Naive B cell (primary cell): ENCODE results near the gene SHC1. TPM values are rescaled to one million over a fixed set of nuclear protein-coding genes. Genes with fewer than 3 reads are reported as not detected.

ENCODE experiments used
- polyA plus RNA-seq, 6 donors: library from polyadenylated mRNA; unstranded; fragments of 300-500 nt; fragmentation: Illumina TruSeq; gene quantifications; one replicate each; pipeline ENCODE4 v1.2.3, GENCODE V29; 2021; ENCODE audit warnings: low read depth in 6 of 6

The SHC1 gene
- polyA plus RNA-seq, 6 donors from 2014 or later, result 23.3 to 34.0 (median 26.3) TPM

Other genes with a start within 250 kb of the SHC1 start
- under 1 TPM in 1 of 6 donors, not detected in 5; 0.03 TPM for gene KCNN3, start 100.5 kb downstream of the SHC1 start, polyA plus RNA-seq
- gene PMVK, start 34.0 kb downstream of the SHC1 start, polyA plus RNA-seq, result 10 to 100 TPM; 30.8 to 45.7 (median 33.3) TPM
- gene PBXIP1, start 14.6 kb downstream of the SHC1 start, polyA plus RNA-seq, result 10 to 100 TPM; 36.2 to 77.3 (median 69.5) TPM
- 10 to 100 TPM in 5 of 6 donors, 1 to 10 TPM in 1; 10.0 to 45.1 (median 29.4) TPM for gene PYGO2, start 9.0 kb downstream of the SHC1 start, polyA plus RNA-seq
- gene CKS1B, start 3.9 kb upstream of the SHC1 start, polyA plus RNA-seq, result 100 to 1,000 TPM; 117 to 196 (median 131) TPM
- 10 to 100 TPM; 37.0 to 57.0 (median 49.4) TPM for gene FLAD1, start 12.6 kb upstream of the SHC1 start, polyA plus RNA-seq
- not detected for gene LENEP, start 22.8 kb upstream of the SHC1 start, polyA plus RNA-seq
- gene ZBTB7B, start 32.1 kb upstream of the SHC1 start, polyA plus RNA-seq, result 1 to 10 TPM in 5 of 6 donors, not detected in 1; 2.2 to 5.5 (median 2.7) TPM
- not detected for gene DCST2, start 63.0 kb upstream of the SHC1 start, polyA plus RNA-seq
- gene DCST1, start 63.1 kb upstream of the SHC1 start, polyA plus RNA-seq, result not detected
- 1 to 10 TPM; 2.8 to 8.8 (median 7.0) TPM for gene ADAM15, start 80.6 kb upstream of the SHC1 start, polyA plus RNA-seq
- 1 to 10 TPM in 5 of 6 donors, not detected in 1; 2.6 to 6.0 (median 3.3) TPM for gene EFNA4, start 93.0 kb upstream of the SHC1 start, polyA plus RNA-seq
- gene EFNA3, start 108.1 kb upstream of the SHC1 start, polyA plus RNA-seq, result 1 to 10 TPM in 3 of 6 donors, under 1 TPM in 2, not detected in 1; 0.54 to 2.9 (median 2.1) TPM
- under 1 TPM in 3 of 6 donors, not detected in 3; 0.18 to 0.82 (median 0.56) TPM for gene EFNA1, start 157.1 kb upstream of the SHC1 start, polyA plus RNA-seq
- 100 to 1,000 TPM; 152 to 273 (median 201) TPM for gene SLC50A1, start 165.1 kb upstream of the SHC1 start, polyA plus RNA-seq
- gene DPM3, start 169.8 kb upstream of the SHC1 start, polyA plus RNA-seq, result 100 to 1,000 TPM in 1 of 6 donors, 10 to 100 TPM in 5; 77.4 to 100 (median 90.5) TPM
- 100 to 1,000 TPM; 340 to 379 (median 354) TPM for gene KRTCAP2, start 202.6 kb upstream of the SHC1 start, polyA plus RNA-seq
- under 1 TPM in 2 of 6 donors, not detected in 4; 0.13 to 0.35 TPM for gene TRIM46, start 203.1 kb upstream of the SHC1 start, polyA plus RNA-seq
- gene THBS3, start 237.2 kb upstream of the SHC1 start, polyA plus RNA-seq, result 1 to 10 TPM; 1.1 to 3.9 (median 2.2) TPM
- 10 to 100 TPM; 35.5 to 49.1 (median 42.0) TPM for gene MTX1, start 237.9 kb upstream of the SHC1 start, polyA plus RNA-seq